DMS53 treated with DMSO at 0.1 percent for 48 hours (cell line): ENCODE measurements around the gene TNFRSF1B.
"Not testable (repeated sequence)": the region's sequence is repeated elsewhere in the genome, so short reads cannot be mapped to it uniquely, and the experiment has no call there.

Experiments
- DNase-seq: peaks from one replicate; lab custom pipeline; 2025; ENCODE audit not compliant: unreplicated experiment; lab: John Stamatoyannopoulos, UW

TNFRSF1B gene

GRCh38 chr1:12209495-12209832, 42.7 kb downstream of the TNFRSF1B start:
- no peak for DNase-seq

GRCh38 chr1:12215118-12215961, 48.5 kb downstream of the TNFRSF1B start:
- DNase-seq, result no peak

GRCh38 chr1:12219800-12220199, 53.0 kb downstream of the TNFRSF1B start:
- DNase-seq, result no peak

- DNase-seq, result no peak
These were observed 54.1 kb downstream of the TNFRSF1B start for GRCh38 chr1:12220890-12221289.

- DNase-seq, result not testable (repeated sequence)
These were observed 55.9 kb downstream of the TNFRSF1B start for GRCh38 chr1:12222700-12223099.

- not testable (repeated sequence) for DNase-seq
These were observed 57.3 kb downstream of the TNFRSF1B start for GRCh38 chr1:12224092-12224491.

GRCh38 chr1:12228979-12229378, 62.2 kb downstream of the TNFRSF1B start:
- DNase-seq, result no peak

GRCh38 chr1:12229386-12229834, 62.6 kb downstream of the TNFRSF1B start:
- no peak for DNase-seq

- peak; percentile 63 for DNase-seq
These were observed 63.2 kb downstream of the TNFRSF1B start, which contains the start of gene VPS13D for GRCh38 chr1:12229835-12230548. Gene VPS13D, plus strand, starts transcription at chr1:12230030. Its CDS starts 4,237 bp downstream, at chr1:12234267.

GRCh38 chr1:12230549-12231275, 63.9 kb downstream of the TNFRSF1B start:
- DNase-seq, result no peak

GRCh38 chr1:12231276-12231595, 64.4 kb downstream of the TNFRSF1B start:
- DNase-seq, result no peak

- no peak for DNase-seq
These were observed 65.4 kb downstream of the TNFRSF1B start for GRCh38 chr1:12232221-12232620.

GRCh38 chr1:12244078-12244477, 77.3 kb downstream of the TNFRSF1B start:
- DNase-seq, result no peak

GRCh38 chr1:12244585-12244984, 77.8 kb downstream of the TNFRSF1B start:
- DNase-seq, result no peak

GRCh38 chr1:12245116-12245515, 78.3 kb downstream of the TNFRSF1B start:
- DNase-seq, result no peak

GRCh38 chr1:12245733-12246132, 78.9 kb downstream of the TNFRSF1B start:
- no peak for DNase-seq

- no peak for DNase-seq
These were observed 79.8 kb downstream of the TNFRSF1B start for GRCh38 chr1:12246584-12246983.

GRCh38 chr1:12249181-12249580, 82.4 kb downstream of the TNFRSF1B start:
- no peak for DNase-seq

- DNase-seq, result no peak
These were observed 83.0 kb downstream of the TNFRSF1B start for GRCh38 chr1:12249748-12250147.

- DNase-seq, result no peak
These were observed 84.7 kb downstream of the TNFRSF1B start for GRCh38 chr1:12251442-12251841.

- DNase-seq, result no peak
These were observed 89.1 kb downstream of the TNFRSF1B start for GRCh38 chr1:12255913-12256312.

GRCh38 chr1:12258272-12258671, 91.5 kb downstream of the TNFRSF1B start:
- DNase-seq, result no peak
